Parathyroid adenoma (tissue), 2 donors: ENCODE measurements around the gene SIPA1L2.

Experiments
- H2AFZ ChIP-seq: fragments of 300-600 bp; sonication (generic); one replicate; pipeline ENCODE4 v1.7.0; 2017; ENCODE audit warnings: antibody characterized with exemption, mild to moderate bottlenecking
- H3K27ac ChIP-seq: fragments of 300-600 bp; sonication (generic); one replicate; pipeline ENCODE4 v1.7.0; 2017
- H3K27me3 ChIP-seq: fragments of 300-600 bp; sonication (generic); one replicate; pipeline ENCODE4 v1.7.0; 2017; ENCODE audit warnings: low read length; ENCODE audit not compliant: control insufficient read depth, insufficient read depth
- H3K36me3 ChIP-seq: fragments of 300-600 bp; sonication (generic); one replicate; pipeline ENCODE4 v1.7.0; 2017; ENCODE audit warnings: low read length; ENCODE audit not compliant: control insufficient read depth, insufficient read depth
- H3K4me1 ChIP-seq: fragments of 300-600 bp; sonication (generic); one replicate; pipeline ENCODE4 v1.7.0; 2017; ENCODE audit warnings: control low read depth
- H3K4me2 ChIP-seq: fragments of 300-600 bp; sonication (generic); one replicate; pipeline ENCODE4 v1.7.0; 2017; ENCODE audit warnings: low read length
- H3K4me3 ChIP-seq: fragments of 300-600 bp; sonication (generic); one replicate; pipeline ENCODE4 v1.7.0; 2017; ENCODE audit warnings: low read depth, low read length
- H3K79me2 ChIP-seq: fragments of 300-600 bp; sonication (generic); one replicate; pipeline ENCODE4 v1.7.0; 2017; ENCODE audit warnings: control low read depth
- H3K9ac ChIP-seq: fragments of 300-600 bp; sonication (generic); one replicate; pipeline ENCODE4 v1.7.0; 2017; ENCODE audit warnings: mild to moderate bottlenecking
- H3K9me3 ChIP-seq: fragments of 300-600 bp; sonication (generic); one replicate; pipeline ENCODE4 v1.7.0; 2017; ENCODE audit warnings: low read length; ENCODE audit not compliant: control insufficient read depth
- TF ChIP-seq, protein P1 (sequence below): fragments of 300-600 bp; sonication (generic); IDR thresholded peaks from one replicate; pipeline ENCODE4 v1.7.0; 2017; ENCODE audit warnings: antibody characterized with exemption, mild to moderate bottlenecking
- donor health status: primary hyperparathyroidism.

SIPA1L2 gene

DNA sequence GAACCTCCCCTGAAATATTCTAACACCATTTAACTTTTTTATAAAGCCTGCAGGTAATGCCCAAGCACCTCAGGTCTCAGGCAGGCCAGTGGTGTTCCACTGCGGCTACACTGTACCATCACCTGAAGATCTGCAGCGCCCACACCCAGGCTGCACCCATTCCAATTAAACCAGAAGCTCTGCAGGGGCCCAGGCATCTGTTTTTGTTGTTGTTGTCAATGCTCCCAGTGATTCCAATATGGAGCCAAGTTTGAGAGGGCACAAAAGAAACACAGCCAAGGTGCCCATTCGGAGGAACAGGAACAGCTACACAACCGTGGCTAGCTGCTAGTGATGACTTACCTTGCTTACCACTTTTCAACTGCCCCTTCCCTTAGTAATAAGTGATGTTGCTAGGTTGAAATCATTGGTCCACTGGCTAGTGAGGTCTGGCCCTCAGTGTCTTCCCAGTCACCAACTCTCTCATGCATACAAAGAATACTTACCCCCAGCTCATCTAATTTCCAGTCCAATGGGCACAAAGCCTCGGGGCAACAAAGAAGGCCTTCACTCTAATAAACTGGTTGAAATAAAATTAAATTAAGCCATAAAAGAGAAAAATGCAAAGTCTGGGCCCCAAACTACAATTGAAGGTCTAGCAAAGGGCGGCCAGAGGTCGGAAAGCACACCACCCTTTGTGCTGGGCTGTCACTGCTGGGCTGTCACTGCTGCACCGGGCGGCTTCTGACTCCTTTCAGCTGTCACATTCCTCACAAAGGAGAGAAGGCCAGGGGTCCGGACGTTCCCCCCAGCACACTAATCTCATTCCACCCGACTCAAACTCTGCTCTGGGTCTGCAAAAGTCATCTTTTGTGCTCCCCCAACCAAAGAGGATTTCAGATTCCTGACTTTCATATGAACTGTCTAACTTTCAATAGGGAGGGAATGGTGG is 34.9 kb downstream of the SIPA1L2 start:
- no peak overlapping the region for H3K4me2 ChIP-seq
- no peak overlapping the region for H3K4me3 ChIP-seq
- H3K4me1 ChIP-seq: no peaks in the 10 kb centered on the region

DNA sequence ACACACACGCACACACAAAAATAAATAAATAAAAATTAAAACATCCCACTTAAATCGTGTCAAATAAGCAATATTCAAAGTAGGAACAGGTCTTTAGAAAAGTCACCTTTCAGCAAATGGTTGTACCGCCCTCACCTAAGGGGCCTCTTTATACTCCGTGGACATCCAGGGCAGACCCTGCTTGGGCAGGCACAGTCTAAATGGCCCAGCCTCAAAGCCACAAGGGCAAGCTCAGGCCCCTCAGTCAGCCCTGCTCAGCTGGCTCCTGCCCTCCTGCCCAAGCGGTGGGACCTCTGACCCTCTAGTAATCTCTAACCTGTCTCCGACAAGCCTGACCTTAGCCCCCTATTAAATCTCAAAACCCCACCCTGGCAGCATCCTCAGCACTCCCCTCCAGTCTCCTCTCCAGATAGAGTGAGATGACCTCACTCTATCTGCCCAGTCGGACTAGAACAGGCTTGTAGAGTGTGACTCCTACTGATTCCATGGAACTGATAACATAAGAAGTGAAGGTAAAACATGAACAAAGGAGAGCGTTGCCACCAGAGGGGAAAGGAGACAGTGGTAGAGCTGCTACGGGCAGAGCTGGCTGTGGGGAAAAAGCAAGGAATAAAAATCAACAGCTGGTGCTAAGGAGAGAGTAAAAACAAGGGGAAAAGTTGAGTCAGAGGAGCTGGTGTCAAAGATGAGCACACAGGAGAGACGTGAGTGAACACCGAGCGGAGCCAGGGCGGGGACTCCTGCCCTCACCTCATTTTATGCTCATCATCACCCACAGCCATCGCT is 36.0 kb downstream of the SIPA1L2 start:
- Histone ChIP-seq H3K27ac (no peak overlapping the region), H3K4me1 (no peaks in the 10 kb centered on the region), H3K4me2 (no peak overlapping the region)

More for the DNA sequence above, 34.9 kb downstream of the SIPA1L2 start:
- H3K36me3 ChIP-seq: no peaks in the 10 kb centered on the region
- H3K79me2 ChIP-seq: no peaks in the 10 kb centered on the region
- H3K27ac ChIP-seq: no peak overlapping the region
- H3K9me3 ChIP-seq: no peaks in the 10 kb centered on the region
- H3K27me3 ChIP-seq: no peaks in the 10 kb centered on the region
- TF ChIP-seq, protein P1, sequence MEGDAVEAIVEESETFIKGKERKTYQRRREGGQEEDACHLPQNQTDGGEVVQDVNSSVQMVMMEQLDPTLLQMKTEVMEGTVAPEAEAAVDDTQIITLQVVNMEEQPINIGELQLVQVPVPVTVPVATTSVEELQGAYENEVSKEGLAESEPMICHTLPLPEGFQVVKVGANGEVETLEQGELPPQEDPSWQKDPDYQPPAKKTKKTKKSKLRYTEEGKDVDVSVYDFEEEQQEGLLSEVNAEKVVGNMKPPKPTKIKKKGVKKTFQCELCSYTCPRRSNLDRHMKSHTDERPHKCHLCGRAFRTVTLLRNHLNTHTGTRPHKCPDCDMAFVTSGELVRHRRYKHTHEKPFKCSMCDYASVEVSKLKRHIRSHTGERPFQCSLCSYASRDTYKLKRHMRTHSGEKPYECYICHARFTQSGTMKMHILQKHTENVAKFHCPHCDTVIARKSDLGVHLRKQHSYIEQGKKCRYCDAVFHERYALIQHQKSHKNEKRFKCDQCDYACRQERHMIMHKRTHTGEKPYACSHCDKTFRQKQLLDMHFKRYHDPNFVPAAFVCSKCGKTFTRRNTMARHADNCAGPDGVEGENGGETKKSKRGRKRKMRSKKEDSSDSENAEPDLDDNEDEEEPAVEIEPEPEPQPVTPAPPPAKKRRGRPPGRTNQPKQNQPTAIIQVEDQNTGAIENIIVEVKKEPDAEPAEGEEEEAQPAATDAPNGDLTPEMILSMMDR: no peak
- no peak overlapping the region for H2AFZ ChIP-seq
- H3K9ac ChIP-seq: no peak overlapping the region

DNA sequence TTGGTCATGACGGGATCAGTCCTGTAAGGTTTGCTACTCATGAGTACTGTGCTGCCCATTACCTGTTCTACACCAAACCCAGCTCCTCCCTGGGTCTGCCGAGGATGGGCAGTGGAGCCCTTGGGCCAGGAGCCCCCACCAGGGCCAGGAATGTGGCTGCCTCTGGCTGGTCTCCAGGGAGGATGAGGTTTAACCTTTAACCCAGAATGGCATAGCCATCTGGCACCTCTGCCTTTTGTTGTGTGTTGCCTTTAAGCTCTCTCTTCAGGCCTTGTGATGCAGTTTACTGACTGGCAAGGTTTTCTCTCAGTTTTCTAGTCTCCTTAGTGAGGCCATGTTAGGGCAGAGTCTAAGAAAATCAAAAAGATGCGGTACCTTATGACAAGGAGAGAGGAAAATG is 38.6 kb downstream of the SIPA1L2 start:
- Histone ChIP-seq H3K4me1 (no peaks in the 10 kb centered on the region), H3K79me2 (no peaks in the 10 kb centered on the region), H3K9ac (no peak overlapping the region)

More for the DNA sequence above, 36.0 kb downstream of the SIPA1L2 start:
- no peak overlapping the region for H3K9ac ChIP-seq
- TF ChIP-seq, protein P1: no peak
- H3K36me3 ChIP-seq: no peaks in the 10 kb centered on the region
- no peaks in the 10 kb centered on the region for H3K79me2 ChIP-seq
- no peaks in the 10 kb centered on the region for H3K27me3 ChIP-seq
- no peaks in the 10 kb centered on the region for H3K9me3 ChIP-seq
- H3K4me3 ChIP-seq: no peak overlapping the region
- no peak overlapping the region for H2AFZ ChIP-seq

DNA sequence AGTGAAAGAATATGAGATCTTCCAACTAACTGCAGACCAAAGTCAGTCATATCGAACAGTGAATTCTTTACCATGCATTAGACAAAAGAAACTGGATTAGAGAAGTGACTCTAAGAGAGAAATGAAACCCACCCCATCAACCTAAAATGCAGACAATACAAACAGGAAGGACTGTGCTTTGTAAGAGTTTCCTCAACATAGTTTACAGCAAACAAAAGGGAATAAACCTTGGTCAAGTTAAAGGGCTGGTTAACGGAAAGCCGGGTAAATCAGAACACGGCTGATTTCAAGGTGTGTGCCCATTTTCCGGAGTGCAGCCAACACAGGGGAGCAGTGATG is 39.2 kb downstream of the SIPA1L2 start:
- no peaks in the 10 kb centered on the region for H3K79me2 ChIP-seq
- no peak overlapping the region for H3K9ac ChIP-seq
- no peaks in the 10 kb centered on the region for H3K27me3 ChIP-seq
- H3K9me3 ChIP-seq: no peaks in the 10 kb centered on the region
- H3K27ac ChIP-seq: peak overlapping the region; percentile 9
- no peak overlapping the region for H2AFZ ChIP-seq
- no peak overlapping the region for H3K4me2 ChIP-seq
- H3K4me1 ChIP-seq: no peaks in the 10 kb centered on the region
- TF ChIP-seq, protein P1: no peak
- H3K4me3 ChIP-seq: no peak overlapping the region
- H3K36me3 ChIP-seq: no peaks in the 10 kb centered on the region

More for the DNA sequence above, 38.6 kb downstream of the SIPA1L2 start:
- Histone ChIP-seq H3K27me3 (no peaks in the 10 kb centered on the region), H3K27ac (peak overlapping the region; percentile 9), H3K36me3 (no peaks in the 10 kb centered on the region), H3K9me3 (no peaks in the 10 kb centered on the region), H3K4me2 (no peak overlapping the region), H2AFZ (no peak overlapping the region), H3K4me3 (no peak overlapping the region)
- TF ChIP-seq, protein P1: no peak
